Smooth muscle cell (in vitro differentiated cells): ENCODE data around the gene ARL5A. TPM values are rescaled to one million over a fixed set of nuclear protein-coding genes. Genes with fewer than 3 reads are reported as not detected.
A peak's percentile ranks its signal among the peaks of the same experiment; 100 is the strongest.

Source experiments
- DNase-seq: peaks from one replicate; lab custom pipeline; 2025; ENCODE audit not compliant: unreplicated experiment; lab: John Stamatoyannopoulos, UW
- H2AFZ ChIP-seq: fragments of 200-600 bp; sonication (generic); 2 replicates; pipeline ENCODE4 v1.6.0; 2016; ENCODE audit warnings: antibody characterized with exemption, low read depth, mild to moderate bottlenecking
- H3F3A ChIP-seq: fragments of 200-600 bp; sonication (generic); 2 replicates; pipeline ENCODE4 v1.6.0; 2017; ENCODE audit warnings: antibody characterized with exemption, low read depth
- H3K27ac ChIP-seq: fragments of 200-600 bp; sonication (generic); 2 replicates; pipeline ENCODE4 v1.5.1; 2016; ENCODE audit warnings: low read depth, mild to moderate bottlenecking
- H3K27me3 ChIP-seq: fragments of 200-600 bp; sonication (generic); 2 replicates; pipeline ENCODE4 v1.6.1; 2016; ENCODE audit warnings: low read depth, mild to moderate bottlenecking
- H3K36me3 ChIP-seq: fragments of 200-600 bp; sonication (generic); 2 replicates; pipeline ENCODE4 v1.5.1; 2016; ENCODE audit warnings: low read depth
- H3K4me1 ChIP-seq: fragments of 200-600 bp; sonication (generic); 2 replicates; pipeline ENCODE4 v1.5.1; 2016; ENCODE audit warnings: low read depth
- H3K4me2 ChIP-seq: fragments of 200-600 bp; sonication (generic); 2 replicates; pipeline ENCODE4 v1.6.0; 2016; ENCODE audit warnings: mild to moderate bottlenecking
- H3K4me3 ChIP-seq: fragments of 200-600 bp; sonication (generic); 2 replicates; pipeline ENCODE4 v1.5.1; 2016; ENCODE audit warnings: mild to moderate bottlenecking
- H3K79me2 ChIP-seq: fragments of 200-600 bp; sonication (generic); 2 replicates; pipeline ENCODE4 v1.6.0; 2016; ENCODE audit warnings: low read depth, mild to moderate bottlenecking
- H3K9ac ChIP-seq: fragments of 200-600 bp; sonication (generic); 2 replicates; pipeline ENCODE4 v1.6.0; 2016; ENCODE audit warnings: low read depth
- H3K9me3 ChIP-seq: fragments of 200-600 bp; sonication (generic); replicated peaks from 2 replicates; pipeline ENCODE4 v1.5.1; 2016; ENCODE audit warnings: low read depth
- H4K20me1 ChIP-seq: fragments of 200-600 bp; sonication (generic); 2 replicates; pipeline ENCODE4 v1.6.0; 2016; ENCODE audit warnings: low read depth
- CTCF ChIP-seq: fragments of 200-600 bp; sonication (generic); IDR thresholded peaks from 2 replicates; pipeline ENCODE4 v1.5.1; 2017; ENCODE audit warnings: borderline replicate concordance, mild to moderate bottlenecking, antibody characterized with exemption; ENCODE audit not compliant: insufficient read depth, poor library complexity, severe bottlenecking
- WGBS: methylation state at CpG from one replicate; pipeline ENCODE4 v1.1.7; 2016; ENCODE audit warnings: low lambda C conversion rate; 5-methylcytosine and 5-hydroxymethylcytosine counted together
- polyA plus RNA-seq: library from polyadenylated mRNA; unstranded; fragments of >200 nt; fragmentation: Nextera tagmentation; extraction: Ambion mirVana; gene quantifications from 2 replicates; pipeline ENCODE4 v1.2.1, GENCODE V29; 2016
- total RNA-seq: library from RNA; depleted of rRNA; stranded (reverse); fragments of >200 nt; gene quantifications from 2 replicates; pipeline ENCODE4 v1.2.3, GENCODE V29; 2014

Gene ARL5A
- total and polyA plus RNA-seq, 2 experiments from 2014 or later = 24.2 to 81.2 TPM

GRCh38 chr2:151761687-151762086 lies 66.5 kb downstream of the ARL5A start:
- Histone ChIP-seq H3K27ac (no peak overlapping the region), H3K79me2 (no peaks in the 10 kb centered on the region), H3K4me2 (no peak overlapping the region), H2AFZ (no peak overlapping the region), H3K36me3 (no peaks in the 10 kb centered on the region), H3F3A (no peaks in the 10 kb centered on the region), H3K9ac (no peak overlapping the region), H4K20me1 (no peaks in the 10 kb centered on the region), H3K27me3 (no peaks in the 10 kb centered on the region), H3K4me1 (peaks cover 10% of the 10 kb centered on the region), H3K4me3 (no peak overlapping the region), H3K9me3 (no peaks in the 10 kb centered on the region)
- TF ChIP-seq CTCF = no peak
- DNase-seq = no peak

GRCh38 chr2:151761193-151761592 lies 67.0 kb downstream of the ARL5A start:
- H3K79me2 ChIP-seq = no peaks in the 10 kb centered on the region

GRCh38 chr2:151760139-151760650 lies 68.0 kb downstream of the ARL5A start:
- H2AFZ ChIP-seq = no peak overlapping the region
- H3K9ac ChIP-seq = peak overlapping the region; percentile 7
- no peaks in the 10 kb centered on the region for H3K4me1 ChIP-seq
- H3K27me3 ChIP-seq = no peaks in the 10 kb centered on the region
- TF ChIP-seq CTCF = no peak
- no peaks in the 10 kb centered on the region for H4K20me1 ChIP-seq
- H3K9me3 ChIP-seq = no peaks in the 10 kb centered on the region
- no peak overlapping the region for H3K4me2 ChIP-seq
- H3K36me3 ChIP-seq = no peaks in the 10 kb centered on the region
- H3K79me2 ChIP-seq = no peaks in the 10 kb centered on the region
- H3F3A ChIP-seq = no peaks in the 10 kb centered on the region
- peak overlapping the region; percentile 41 for H3K27ac ChIP-seq
- no peak for DNase-seq
- H3K4me3 ChIP-seq = no peak overlapping the region
- WGBS = 59% methylated on average over 11 of the region's 11 CpGs

More at GRCh38 chr2:151761193-151761592, 67.0 kb downstream of the ARL5A start:
- Histone ChIP-seq H3K9me3 (no peaks in the 10 kb centered on the region), H3K27ac (peak overlapping the region; percentile 19), H3K4me3 (no peak overlapping the region), H3F3A (no peaks in the 10 kb centered on the region), H3K9ac (no peak overlapping the region), H3K4me1 (peaks cover 5% of the 10 kb centered on the region), H3K4me2 (no peak overlapping the region), H2AFZ (no peak overlapping the region), H3K27me3 (no peaks in the 10 kb centered on the region), H4K20me1 (no peaks in the 10 kb centered on the region), H3K36me3 (no peaks in the 10 kb centered on the region)
- TF ChIP-seq CTCF = no peak
- no peak for DNase-seq
- 58% methylated on average over 3 of the region's 3 CpGs for WGBS

- H3K79me2 ChIP-seq = no peaks in the 10 kb centered on the region
- no peak overlapping the region for H3K9ac ChIP-seq
- DNase-seq = no peak
- H3K4me3 ChIP-seq = no peak overlapping the region
- H3K4me2 ChIP-seq = no peak overlapping the region
- no peaks in the 10 kb centered on the region for H3K36me3 ChIP-seq
- 97% methylated on average over 3 of the region's 3 CpGs for WGBS
- no peak for TF ChIP-seq CTCF
- H3F3A ChIP-seq = no peaks in the 10 kb centered on the region
- H4K20me1 ChIP-seq = no peaks in the 10 kb centered on the region
- H2AFZ ChIP-seq = no peak overlapping the region
- no peak overlapping the region for H3K27ac ChIP-seq
- H3K4me1 ChIP-seq = no peaks in the 10 kb centered on the region
- no peaks in the 10 kb centered on the region for H3K27me3 ChIP-seq
- H3K9me3 ChIP-seq = no peaks in the 10 kb centered on the region
Observed at GRCh38 chr2:151758744-151759143, 69.5 kb downstream of the ARL5A start.
